Endothelial cell of umbilical vein (primary cell): ENCODE measurements around the gene MED22. TPM values are rescaled to one million over a fixed set of nuclear protein-coding genes. Genes with fewer than 3 reads are reported as not detected.

Experiments
- BruUV-seq: library from RNA; stranded (reverse); fragments of 400-500 nt; replicated peaks from 2 replicates; lab custom pipeline; 2021; lab: Mats Ljungman, UMichigan
- CTCF ChIA-PET: fragments of 300-600, 350-600 bp; sonication (Branson Sonifier 250); formaldehyde crosslinking; loops from one replicate; lab custom pipeline; 2021; ENCODE audit warnings: antibody characterized with exemption, inconsistent platforms; lab: Charles Lee
- POLR2A ChIA-PET: fragments of 300-600, 350-600 bp; sonication (Branson Sonifier 250); formaldehyde crosslinking; loops from one replicate; lab custom pipeline; 2021; ENCODE audit warnings: antibody characterized with exemption, inconsistent platforms; lab: Charles Lee
- DNase-seq: peaks from one replicate; pipeline ENCODE4 v3.0.0-alpha.2; 2011; ENCODE audit warnings: low read depth, low spot score
- FAIRE-seq: peaks from 2 replicates; lab custom pipeline; 2011; peaks lifted over from hg19 to GRCh38; lab: Jason Lieb, UNC
- H2AFZ ChIP-seq: 2 replicates; pipeline ENCODE4 v1.6.0; 2012; ENCODE audit warnings: low read depth, low read length, control low read depth, inconsistent platforms
- H3K27ac ChIP-seq: 2 replicates; pipeline ENCODE4 v1.5.1; 2011; ENCODE audit warnings: low read depth, mild to moderate bottlenecking, control low read depth, low read length, moderate library complexity; ENCODE audit not compliant: insufficient read depth
- H3K27me3 ChIP-seq, 2 experiments: 2 replicates each; pipeline versions ENCODE4 v1.6.0 to v1.6.1; 2011; ENCODE audit warnings: low read length in 2 of 2, mixed read lengths in 1 of 2; ENCODE audit not compliant: control insufficient read depth in 2 of 2, insufficient read depth in 2 of 2
- H3K36me3 ChIP-seq, 2 experiments: 2 replicates in 1 of 2; 3 replicates in 1 of 2; pipeline ENCODE4 v1.5.1; 2011; ENCODE audit warnings: low read length in 2 of 2, mild to moderate bottlenecking in 1 of 2, moderate library complexity in 1 of 2; ENCODE audit not compliant: control insufficient read depth in 2 of 2, insufficient read depth in 2 of 2; ENCODE audit errors: extremely low read depth in 1 of 2
- H3K4me1 ChIP-seq: 3 replicates; pipeline ENCODE4 v1.5.1; 2011; ENCODE audit warnings: mild to moderate bottlenecking, low read length; ENCODE audit not compliant: control insufficient read depth, insufficient read depth; ENCODE audit errors: extremely low read depth
- H3K4me2 ChIP-seq: 2 replicates; pipeline ENCODE4 v1.6.1; 2011; ENCODE audit warnings: low read length, control low read depth, mixed read lengths; ENCODE audit not compliant: insufficient read depth
- H3K4me3 ChIP-seq, 3 experiments: fragments of 200-600 bp in 1 of 3; sonication (generic), shearing (Covaris generic) in 1 of 3; replicated peaks in 1 of 3; 2 replicates each; pipeline ENCODE4 v1.5.1; 2011 to 2016; ENCODE audit warnings: control low read depth in 3 of 3, low read length in 3 of 3, mild to moderate bottlenecking in 2 of 3, inconsistent platforms in 1 of 3, low read depth in 1 of 3, moderate library complexity in 1 of 3; ENCODE audit not compliant: insufficient read depth in 1 of 3
- H3K79me2 ChIP-seq: 2 replicates; pipeline ENCODE4 v1.6.0; 2012; ENCODE audit warnings: low read length, inconsistent platforms; ENCODE audit not compliant: control insufficient read depth, insufficient read depth
- H3K9ac ChIP-seq: replicated peaks from 2 replicates; pipeline ENCODE3; 2011; ENCODE audit warnings: low read length, control low read depth; ENCODE audit not compliant: insufficient read depth; ENCODE audit errors: extremely low read depth
- H3K9me1 ChIP-seq: replicated peaks from 3 replicates; pipeline ENCODE4 v1.6.0; 2011; ENCODE audit warnings: mild to moderate bottlenecking, low read length; ENCODE audit not compliant: control insufficient read depth, insufficient read depth; ENCODE audit errors: extremely low read depth
- H3K9me3 ChIP-seq: replicated peaks from 2 replicates; pipeline ENCODE4 v1.5.1; 2012; ENCODE audit warnings: low read length, inconsistent platforms; ENCODE audit not compliant: control insufficient read depth, insufficient read depth
- H4K20me1 ChIP-seq: replicated peaks from 2 replicates; pipeline ENCODE3; 2011; ENCODE audit warnings: mild to moderate bottlenecking, low read length; ENCODE audit not compliant: control insufficient read depth, insufficient read depth; ENCODE audit errors: extremely low read depth
- CTCF ChIP-seq, 2 donors: IDR thresholded peaks; 1 replicate in 1 of 2; 2 replicates in 1 of 2; pipeline ENCODE4 v1.5.1; 2011; ENCODE audit warnings: low read length in 2 of 2, mild to moderate bottlenecking in 2 of 2, moderate library complexity in 2 of 2, control low read depth in 1 of 2, inconsistent platforms in 1 of 2, low read depth in 1 of 2; ENCODE audit not compliant: insufficient read depth in 1 of 2; ENCODE audit errors: extremely low read depth in 1 of 2
- EZH2 ChIP-seq: IDR thresholded peaks from 2 replicates; pipeline ENCODE4 v1.6.1; 2012; ENCODE audit warnings: borderline replicate concordance, low read depth, mild to moderate bottlenecking, moderate library complexity, low read length, inconsistent platforms; ENCODE audit not compliant: severe bottlenecking
- FOS ChIP-seq: IDR thresholded peaks from 2 replicates; pipeline ENCODE4 v1.6.1; 2011; ENCODE audit warnings: mild to moderate bottlenecking, low read length, moderate library complexity, borderline replicate concordance; ENCODE audit not compliant: insufficient read depth
- GATA2 ChIP-seq: IDR thresholded peaks from 2 replicates; pipeline ENCODE4 v1.7.0; 2011; ENCODE audit warnings: low read depth, mild to moderate bottlenecking, moderate library complexity, mixed read lengths, low read length; ENCODE audit not compliant: insufficient read length, insufficient read depth
- JUN ChIP-seq: IDR thresholded peaks from 2 replicates; pipeline ENCODE4 v1.6.1; 2011; ENCODE audit warnings: borderline replicate concordance, low read depth; ENCODE audit not compliant: insufficient read length, insufficient read depth
- MYC ChIP-seq: IDR thresholded peaks from one replicate; pipeline ENCODE4 v1.6.1; 2011; ENCODE audit warnings: mild to moderate bottlenecking, low read depth, low read length
- POLR2A ChIP-seq: IDR thresholded peaks from 2 replicates; pipeline ENCODE4 v1.6.1; 2012; ENCODE audit warnings: low read depth, mild to moderate bottlenecking, control low read depth, low read length
- POLR2AphosphoS5 ChIP-seq: IDR thresholded peaks from 2 replicates; pipeline ENCODE4 v1.6.1; 2012; ENCODE audit warnings: low read depth, mild to moderate bottlenecking, control low read depth, low read length, moderate library complexity; ENCODE audit not compliant: insufficient read depth
- dilution Hi-C: fragments of 300-500 bp; cut with MboI; formaldehyde crosslinking; loops from one replicate; pipeline ENCODE4 v1.15.0; 2019; ENCODE audit warnings: low sequenced_read_pairs; ENCODE audit not compliant: extremely low pct_ligation_motif_present
- intact Hi-C: fragments of 100-400 bp; cut with micrococcal nuclease; formaldehyde crosslinking; loops from one replicate; pipeline ENCODE4 v1.10.0; 2022
- polyA plus RNA-seq, 4 experiments: library from polyadenylated mRNA; depleted of rRNA in 3 of 4; stranded (reverse) in 3 of 4; unstranded in 1 of 4; fragments of >200 nt; gene quantifications; 2 replicates each; pipeline versions ENCODE4 v1.2.1 to v1.2.3, GENCODE V29; 2011 to 2012; ENCODE audit warnings: missing spikeins in 1 of 4
- total RNA-seq: library from RNA; stranded (reverse); gene quantifications from 2 replicates; pipeline ENCODE4 v1.2.3, GENCODE V29; 2021
- TF ChIP-seq, protein P1 (sequence below): IDR thresholded peaks from 2 replicates; pipeline ENCODE4 v1.6.1; 2011; ENCODE audit not compliant: insufficient read depth, insufficient read length

The MED22 gene
- total and polyA plus RNA-seq, 2 donors (not counting 3 experiments of a cell fraction or from before 2014, with no cell fraction given): 25.7 to 27.4 TPM

GRCh38 chr9:133333011-133333410, 14.9 kb downstream of the MED22 start:
- dilution Hi-C loops: no loop called here
- Histone ChIP-seq H3K9me3 (no peaks in the 10 kb centered on the region), H3K79me2 (peaks cover 23% of the 10 kb centered on the region), H3K27ac (no peak overlapping the region), H3K9ac (no peak overlapping the region), H3K27me3 (no peaks in the 10 kb centered on the region), H3K4me2 (no peak overlapping the region), H3K9me1 (no peaks in the 10 kb centered on the region), H3K4me1 (peaks cover 7% of the 10 kb centered on the region), H3K36me3 (peaks cover 11 to 38% of the 10 kb centered on the region in 2 experiments), H3K4me3 (no peak overlapping the region), H4K20me1 (no peaks in the 10 kb centered on the region), H2AFZ (no peak overlapping the region)
- CTCF ChIA-PET: no interaction called here
- DNase-seq (no peak), FAIRE-seq (no peak)
- BruUV-seq: no TSS peak
- POLR2A ChIA-PET: no interaction called here
- intact Hi-C loops: no loop called here
- TF ChIP-seq POLR2A: no peak
- TF ChIP-seq EZH2: no peak
- no peak for TF ChIP-seq GATA2
- no peak for TF ChIP-seq FOS
- no peak for TF ChIP-seq JUN
- TF ChIP-seq POLR2AphosphoS5: no peak
- TF ChIP-seq, protein P1, sequence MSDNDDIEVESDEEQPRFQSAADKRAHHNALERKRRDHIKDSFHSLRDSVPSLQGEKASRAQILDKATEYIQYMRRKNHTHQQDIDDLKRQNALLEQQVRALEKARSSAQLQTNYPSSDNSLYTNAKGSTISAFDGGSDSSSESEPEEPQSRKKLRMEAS: no peak
- no peak for TF ChIP-seq MYC
- no peak for TF ChIP-seq CTCF (IDR thresholded peaks at IDR 0.05; ENCODE audit: extremely low read depth in 1 of 2, insufficient read depth in 1 of 2, low read depth in 1 of 2, low read length in 2 of 2)
